D721Med (cell line): Measurements from ENCODE around the gene ZNF398.

ENCODE experiments used
- DNase-seq: peaks from one replicate; pipeline ENCODE4 v3.0.0; 2011; ENCODE audit warnings: low spot score; ENCODE audit not compliant: insufficient read length
- FAIRE-seq: peaks from 2 replicates; lab custom pipeline; 2011; peaks lifted over from hg19 to GRCh38; lab: Jason Lieb, UNC
- TF ChIP-seq, protein P1 (sequence below): IDR thresholded peaks from 2 replicates; pipeline ENCODE4 v1.5.1; 2012; ENCODE audit warnings: mild to moderate bottlenecking, control low read depth; ENCODE audit not compliant: insufficient read depth; ENCODE audit errors: missing control alignments

ZNF398 gene

GRCh38 chr7:149207324-149208035, 60.2 kb downstream of the ZNF398 start:
- DNase-seq, result no peak
- TF ChIP-seq, protein P1, sequence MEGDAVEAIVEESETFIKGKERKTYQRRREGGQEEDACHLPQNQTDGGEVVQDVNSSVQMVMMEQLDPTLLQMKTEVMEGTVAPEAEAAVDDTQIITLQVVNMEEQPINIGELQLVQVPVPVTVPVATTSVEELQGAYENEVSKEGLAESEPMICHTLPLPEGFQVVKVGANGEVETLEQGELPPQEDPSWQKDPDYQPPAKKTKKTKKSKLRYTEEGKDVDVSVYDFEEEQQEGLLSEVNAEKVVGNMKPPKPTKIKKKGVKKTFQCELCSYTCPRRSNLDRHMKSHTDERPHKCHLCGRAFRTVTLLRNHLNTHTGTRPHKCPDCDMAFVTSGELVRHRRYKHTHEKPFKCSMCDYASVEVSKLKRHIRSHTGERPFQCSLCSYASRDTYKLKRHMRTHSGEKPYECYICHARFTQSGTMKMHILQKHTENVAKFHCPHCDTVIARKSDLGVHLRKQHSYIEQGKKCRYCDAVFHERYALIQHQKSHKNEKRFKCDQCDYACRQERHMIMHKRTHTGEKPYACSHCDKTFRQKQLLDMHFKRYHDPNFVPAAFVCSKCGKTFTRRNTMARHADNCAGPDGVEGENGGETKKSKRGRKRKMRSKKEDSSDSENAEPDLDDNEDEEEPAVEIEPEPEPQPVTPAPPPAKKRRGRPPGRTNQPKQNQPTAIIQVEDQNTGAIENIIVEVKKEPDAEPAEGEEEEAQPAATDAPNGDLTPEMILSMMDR, result no peak
- FAIRE-seq, result no peak

DNA sequence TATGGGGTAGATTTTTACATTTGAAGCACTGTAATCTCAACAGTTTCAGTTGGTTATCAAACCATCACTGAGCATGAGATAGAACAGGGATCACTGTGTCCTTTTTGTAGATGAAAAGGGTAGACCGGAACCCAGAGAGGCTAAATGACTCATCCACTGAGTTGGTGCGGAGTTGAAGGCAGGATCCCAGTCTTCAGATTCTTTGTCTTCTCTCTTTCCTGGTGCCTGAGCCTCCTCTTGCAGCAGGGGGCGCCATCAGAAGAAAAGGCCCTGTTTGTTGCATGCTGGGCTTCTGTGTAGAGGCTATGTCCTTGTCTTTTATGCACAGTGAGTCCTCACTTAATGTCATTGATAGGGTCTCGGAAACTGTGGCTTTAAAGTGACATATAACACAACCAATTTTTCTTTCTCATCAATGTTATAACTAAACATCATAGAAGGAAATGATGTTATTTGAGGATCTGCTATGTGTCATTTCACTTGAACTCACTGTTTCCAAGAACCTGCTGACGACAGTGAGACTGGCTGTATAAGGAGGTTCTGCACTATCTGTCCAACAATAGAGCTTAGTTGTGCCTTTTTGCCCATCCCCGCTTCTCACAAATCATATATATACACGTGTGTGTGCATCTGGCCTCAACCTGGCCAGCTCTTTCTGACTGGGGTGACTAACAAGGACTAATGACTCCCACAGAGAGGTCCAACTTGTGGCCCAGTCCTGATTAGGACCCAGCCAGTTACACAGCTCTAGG, 62.4 kb downstream of the ZNF398 start:
- TF ChIP-seq, protein P1, result peak; percentile 62
- FAIRE-seq (no peak), DNase-seq (peak; percentile 68)

DNA sequence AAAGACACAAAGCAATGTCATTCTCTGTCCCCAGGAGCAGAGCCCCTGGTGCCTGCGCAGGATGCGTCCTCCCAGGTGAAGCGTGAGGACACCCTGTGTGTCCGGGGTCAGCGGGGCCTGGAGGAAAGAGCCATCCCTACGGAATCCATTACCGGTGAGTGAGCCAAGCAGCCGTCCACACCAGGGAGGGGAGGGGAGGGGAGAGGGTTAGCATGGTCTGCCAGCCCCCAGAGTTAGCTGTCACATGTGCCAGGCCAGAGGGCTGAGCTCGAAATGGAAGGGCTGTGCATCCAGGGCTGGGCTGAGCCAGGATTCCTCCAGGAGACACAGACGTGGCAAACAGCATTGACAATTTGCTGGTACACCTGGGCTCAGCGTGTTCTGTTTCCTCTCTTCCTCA, 63.3 kb downstream of the ZNF398 start:
- FAIRE-seq (no peak), DNase-seq (no peak)
- TF ChIP-seq, protein P1, result no peak

DNA sequence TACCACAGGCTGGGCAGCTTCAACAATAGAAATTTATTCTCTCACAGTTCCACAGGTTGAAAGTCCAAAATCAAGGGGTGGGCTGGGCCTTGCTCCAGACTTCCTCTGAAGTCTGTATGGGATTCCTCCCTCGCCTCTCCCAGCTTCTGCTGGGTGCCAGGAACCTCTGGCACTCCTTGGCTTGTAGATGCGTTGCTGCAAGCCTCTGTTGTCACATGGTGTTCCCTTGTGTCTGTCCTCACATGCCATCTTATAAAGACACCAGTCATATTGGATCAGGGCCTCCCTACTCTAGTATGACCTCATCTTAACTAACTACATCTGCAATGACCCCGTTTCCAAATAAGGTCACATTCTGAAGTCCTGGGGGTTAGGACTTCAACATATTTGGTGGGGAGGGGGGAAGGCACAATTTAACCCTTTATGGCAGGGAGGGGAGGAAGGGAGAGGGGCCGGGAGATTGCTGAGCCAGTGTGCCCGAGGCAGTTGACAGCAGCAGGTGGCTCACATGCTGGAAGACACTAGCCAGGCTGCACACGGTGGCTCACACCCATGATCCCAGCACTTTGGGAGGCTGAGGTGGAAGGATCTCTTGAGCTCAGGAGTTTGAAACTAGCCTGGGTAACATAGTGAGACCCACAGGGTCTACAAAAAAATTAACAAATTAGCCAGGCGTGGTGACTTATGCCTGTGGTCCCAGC, 66.9 kb downstream of the ZNF398 start:
- no peak for FAIRE-seq

GRCh38 chr7:149216402-149216801, 69.1 kb downstream of the ZNF398 start:
- DNase-seq, result no peak
- TF ChIP-seq, protein P1, result no peak
- FAIRE-seq, result no peak

More for the DNA sequence above, 66.9 kb downstream of the ZNF398 start:
- no peak for DNase-seq
- TF ChIP-seq, protein P1, result no peak

- FAIRE-seq (no peak), DNase-seq (no peak)
- TF ChIP-seq, protein P1, result no peak
These were observed 70.3 kb downstream of the ZNF398 start for GRCh38 chr7:149217570-149217969.
